Amniotic epithelial cell (primary cell): ENCODE measurements around the gene CARS2.
"Not testable (repeated sequence)": the region's sequence is repeated elsewhere in the genome, so short reads cannot be mapped to it uniquely, and the experiment has no call there.

ENCODE experiments used
- DNase-seq: peaks from one replicate; pipeline ENCODE4 v3.0.0-alpha.2; 2010; ENCODE audit warnings: low read depth

Gene CARS2

DNA sequence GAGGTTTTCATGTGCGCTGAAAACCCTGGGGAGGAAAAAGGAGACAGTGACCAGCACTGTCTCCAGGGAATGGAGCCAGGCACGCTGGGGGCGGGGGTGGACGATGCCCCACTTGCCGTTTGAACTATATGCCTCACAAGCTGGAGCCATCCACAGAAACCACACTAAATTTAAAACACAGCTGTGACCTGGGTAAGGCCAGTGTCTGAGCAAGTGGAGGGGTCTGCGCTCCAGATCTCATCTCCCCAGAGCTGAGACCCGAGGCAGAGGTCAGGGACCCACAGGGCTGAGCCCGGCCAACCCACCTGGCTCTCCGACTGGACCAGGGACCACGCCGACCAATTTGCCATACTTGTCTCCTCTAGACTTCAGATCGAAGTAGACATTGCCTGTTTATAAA, 23.2 kb downstream of the CARS2 start:
- DNase-seq = no peak

- no peak for DNase-seq
Measured at GRCh38 chr13:110681868-110682550, 23.9 kb downstream of the CARS2 start.

DNA sequence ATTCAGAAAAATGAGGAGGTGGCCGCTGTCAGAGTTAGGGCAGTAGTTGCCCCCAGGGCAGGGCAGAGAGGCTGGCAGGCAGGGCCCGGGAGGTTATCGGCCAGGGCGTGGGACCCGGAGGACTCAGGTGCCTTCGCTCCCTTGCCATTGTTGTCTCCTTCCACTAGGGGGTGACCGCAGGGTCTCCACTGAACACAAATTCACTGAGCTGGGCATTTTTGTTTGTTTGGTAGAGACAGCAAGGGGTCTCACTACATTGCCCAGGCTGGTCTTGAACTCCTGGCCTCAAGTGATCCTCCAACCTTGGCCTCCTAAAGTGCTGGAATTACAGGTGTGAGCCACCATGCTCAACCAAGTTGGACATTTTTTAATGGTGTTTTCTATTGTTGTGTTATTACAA, 25.1 kb downstream of the CARS2 start:
- no peak for DNase-seq

GRCh38 chr13:110677731-110678545, 28.0 kb downstream of the CARS2 start:
- peak; percentile 85 for DNase-seq

GRCh38 chr13:110676595-110677587, 29.0 kb downstream of the CARS2 start:
- DNase-seq = no peak

DNA sequence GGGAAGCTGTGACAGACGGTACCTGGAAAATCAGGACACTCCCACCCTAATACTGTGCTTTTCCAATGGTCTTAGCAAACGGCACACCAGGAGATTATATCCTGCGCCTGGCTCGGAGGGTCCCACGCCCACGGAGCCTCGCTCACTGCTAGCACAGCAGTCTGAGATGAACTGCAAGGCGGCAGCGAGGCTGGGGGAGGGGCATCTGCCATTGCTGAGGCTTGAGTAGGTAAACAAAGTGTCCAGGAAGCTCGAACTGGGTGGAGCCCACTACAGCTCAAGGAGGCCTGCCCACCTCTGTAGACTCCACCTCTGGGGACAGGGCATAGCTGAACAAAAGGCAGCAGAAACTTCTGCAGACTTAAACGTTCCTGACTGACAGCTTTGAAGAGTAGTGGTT, 36.1 kb downstream of the CARS2 start:
- DNase-seq = not testable (repeated sequence)

- no peak for DNase-seq
Measured at GRCh38 chr13:110669036-110669435, 36.9 kb downstream of the CARS2 start.

GRCh38 chr13:110666255-110666533, 39.7 kb downstream of the CARS2 start:
- DNase-seq = no peak

DNA sequence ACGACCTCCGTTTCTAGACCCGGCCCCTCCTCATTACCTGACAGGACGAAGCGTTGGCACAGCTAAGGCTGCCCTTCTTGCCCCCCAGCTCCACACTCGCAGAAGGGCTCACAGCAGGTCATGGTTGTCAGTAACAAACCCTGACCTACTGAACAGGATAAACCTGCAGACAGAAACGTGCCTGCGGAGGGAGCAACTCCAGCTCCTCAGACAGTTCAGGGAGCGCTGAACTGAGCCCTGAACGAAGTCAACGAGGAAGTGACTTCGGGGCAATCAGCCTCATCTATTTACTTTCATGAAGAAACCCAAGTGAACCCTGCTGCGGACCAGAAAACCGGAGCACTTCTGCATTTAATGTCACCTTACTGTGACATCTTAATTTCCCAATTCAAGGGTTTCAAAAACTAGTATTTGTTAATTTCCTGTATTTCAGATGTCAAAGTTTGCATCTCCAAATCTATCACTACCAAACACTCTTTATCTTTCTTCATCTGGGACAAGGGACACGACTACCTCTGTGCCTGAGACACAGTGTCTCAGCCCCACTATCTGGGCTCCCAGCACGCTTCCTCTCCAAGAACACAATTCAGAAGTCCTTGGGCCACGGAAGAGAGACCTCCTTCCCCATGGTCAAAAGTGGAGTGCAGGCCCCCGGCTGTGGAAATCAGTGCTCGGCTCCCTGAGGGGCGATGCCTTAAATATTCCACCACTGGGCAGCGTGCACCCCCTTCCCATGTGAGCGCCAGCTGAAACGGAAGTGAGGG, 40.2 kb downstream of the CARS2 start:
- no peak for DNase-seq

GRCh38 chr13:110664673-110665072, 41.2 kb downstream of the CARS2 start:
- DNase-seq = no peak

GRCh38 chr13:110664041-110664440, 41.9 kb downstream of the CARS2 start:
- no peak for DNase-seq

DNA sequence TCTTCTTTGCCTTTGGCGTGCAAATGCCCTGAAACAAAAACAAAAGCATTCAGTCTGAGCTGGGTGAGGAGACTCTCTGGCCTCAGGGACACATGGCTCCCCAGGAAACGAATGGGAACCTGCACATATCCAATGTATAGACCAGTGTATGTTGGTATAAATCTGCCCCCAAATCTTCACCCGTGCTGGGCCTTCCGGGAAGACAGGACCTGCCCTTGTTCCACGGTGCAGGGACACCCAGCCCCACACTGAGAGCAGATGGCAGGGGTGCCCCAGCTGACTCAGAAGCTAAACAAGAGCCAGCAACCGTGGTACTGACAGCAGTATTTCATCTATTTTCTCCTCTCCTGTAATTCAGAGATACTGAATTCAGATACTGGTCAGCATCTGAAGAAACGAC, 42.4 kb downstream of the CARS2 start:
- no peak for DNase-seq

GRCh38 chr13:110662777-110663443, 43.0 kb downstream of the CARS2 start:
- peak; percentile 43 for DNase-seq

DNA sequence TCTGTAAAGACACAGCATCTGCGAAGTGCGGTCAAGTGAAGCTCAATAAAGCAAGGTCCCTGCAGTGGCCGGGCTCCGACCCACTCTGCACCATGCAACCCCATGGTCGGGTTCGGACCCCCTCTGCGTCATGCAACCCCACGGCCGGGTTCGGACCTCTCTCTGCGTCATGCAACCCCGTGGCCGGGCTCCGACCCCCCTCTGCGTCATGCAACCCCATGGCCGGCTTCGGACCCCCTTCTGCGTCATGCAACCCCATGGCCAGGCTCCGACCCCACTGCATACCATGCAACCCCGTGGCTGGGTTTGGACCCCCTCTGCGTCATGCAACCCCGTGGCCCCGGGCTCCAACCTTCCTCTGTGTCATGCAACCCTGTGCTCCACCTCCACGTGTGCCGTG, 43.8 kb downstream of the CARS2 start:
- DNase-seq = no peak

DNA sequence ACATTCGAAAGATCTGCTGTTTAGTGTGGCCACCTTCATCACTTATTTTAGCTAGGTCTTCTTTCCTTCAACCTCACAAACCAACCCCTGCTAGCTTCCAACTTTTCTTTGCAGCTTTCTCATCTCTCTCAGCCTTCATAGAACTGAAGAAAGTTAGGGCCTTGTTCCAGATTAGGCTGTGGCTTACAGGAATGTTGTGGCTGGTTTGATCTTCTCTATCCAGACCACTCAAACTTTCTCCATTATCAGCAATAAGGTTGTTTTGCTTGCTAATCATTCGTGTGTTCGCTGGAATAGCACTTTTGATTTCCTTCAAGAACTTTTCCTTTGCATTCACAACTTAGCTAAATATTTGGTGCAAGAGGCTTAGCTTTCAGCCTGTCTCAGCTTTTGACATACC, 44.7 kb downstream of the CARS2 start:
- peak; percentile 60 for DNase-seq

GRCh38 chr13:110658218-110658911, 47.6 kb downstream of the CARS2 start:
- DNase-seq = not testable (repeated sequence)

- DNase-seq = no peak
Measured at GRCh38 chr13:110657196-110657595, 48.7 kb downstream of the CARS2 start.

GRCh38 chr13:110653851-110654250, 52.1 kb downstream of the CARS2 start:
- DNase-seq = no peak

DNA sequence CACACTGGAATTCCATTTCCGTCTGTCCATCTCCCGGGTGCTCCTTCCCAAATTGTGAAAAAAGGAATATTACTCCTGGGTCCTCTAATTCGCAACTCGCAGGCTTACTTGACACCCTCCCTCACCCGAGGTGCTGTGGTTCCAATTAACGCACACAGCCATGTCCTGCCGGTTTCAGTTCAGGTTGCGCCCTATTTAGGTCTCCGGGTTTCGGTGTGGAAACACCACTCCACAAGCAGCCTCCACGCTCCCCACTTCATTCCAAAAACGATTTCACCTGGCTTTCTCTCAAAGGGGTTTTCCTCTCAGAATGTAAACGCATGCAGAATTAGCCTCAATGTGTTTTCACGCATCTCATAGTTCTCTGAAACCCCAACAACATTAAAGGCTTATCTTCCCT, 52.6 kb downstream of the CARS2 start:
- DNase-seq = no peak

DNA sequence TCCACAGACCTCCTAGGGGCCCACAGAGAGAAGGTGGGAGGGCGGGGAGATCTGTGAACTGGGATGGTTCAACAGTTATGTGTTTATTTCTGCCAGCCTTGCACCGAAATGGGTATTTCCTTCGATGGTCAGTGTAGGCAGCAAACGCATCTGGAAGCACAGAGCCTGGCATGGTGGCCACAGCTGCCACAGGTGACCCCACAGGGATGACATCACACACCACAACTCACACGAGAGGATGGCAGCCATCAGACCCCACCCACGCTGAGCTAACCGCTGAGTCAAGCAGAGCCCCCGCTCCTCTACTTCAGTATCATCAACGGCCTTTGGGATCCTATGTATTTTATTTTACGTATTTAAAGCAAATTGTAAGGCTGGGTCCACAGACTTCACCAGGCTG, 53.2 kb downstream of the CARS2 start:
- no peak for DNase-seq
